Pancreas (tissue), 10 donors: ENCODE measurements around the gene EGFR. TPM values are rescaled to one million over a fixed set of nuclear protein-coding genes. Genes with fewer than 3 reads are reported as not detected.
A peak's percentile ranks its signal among the peaks of the same experiment; 100 is the strongest.

ENCODE experiments used
- ATAC-seq, 4 donors: fragments of 200-7000 bp; cut with Tn5 transposase; one replicate each; pipeline versions ENCODE4 v1.8.0 to v1.9.1; 2020; ENCODE audit warnings: mild to moderate bottlenecking in 4 of 4, moderate library complexity in 4 of 4
- DNase-seq, 6 donors: peaks; one replicate each; pipeline ENCODE4 v3.0.0-alpha.2; 2020
- FAIRE-seq: peaks from 2 replicates; lab custom pipeline; 2012; peaks lifted over from hg19 to GRCh38; lab: Jason Lieb, UNC
- H3K27ac ChIP-seq, 4 donors: fragments of 200-600 bp; sonication (generic); 1 replicate in 3 of 4; 2 replicates in 1 of 4; pipeline versions ENCODE4 v1.5.0 to v1.8.0; 2020
- H3K27me3 ChIP-seq, 4 donors: fragments of 200-600 bp; one replicate each; pipeline ENCODE4 v1.8.0; 2021
- H3K36me3 ChIP-seq, 3 donors: fragments of 200-600 bp; sonication (generic) in 1 of 3; one replicate each; pipeline versions ENCODE4 v1.5.0 to v1.8.0; 2020 to 2021
- H3K4me1 ChIP-seq, 3 donors: fragments of 200-600 bp; one replicate each; pipeline ENCODE4 v1.8.0; 2021
- H3K4me3 ChIP-seq, 4 donors: fragments of 200-600 bp; sonication (generic) in 2 of 4; one replicate each; pipeline versions ENCODE4 v1.5.0 to v1.8.0; 2020 to 2021
- H3K9me3 ChIP-seq, 4 donors: fragments of 200-600 bp; one replicate each; pipeline ENCODE4 v1.8.0; 2021
- CTCF ChIP-seq, 4 donors: fragments of 200-600 bp; sonication (generic) in 3 of 4; IDR thresholded peaks; one replicate each; pipeline versions ENCODE4 v1.5.0 to v1.8.0; 2021; ENCODE audit warnings: antibody characterized with exemption in 4 of 4
- WGBS, 2 donors: extraction: QIAGEN DNeasy Blood & Tissue Kit; methylation state at CpG; one replicate each; pipeline ENCODE4 v1.1.7; 2013; 5-methylcytosine and 5-hydroxymethylcytosine counted together
- intact Hi-C, 3 donors: fragments of 100-400 bp; cut with DNase I; formaldehyde crosslinking; loops; one replicate each; pipeline versions ENCODE4 v1.11.1 to v1.14.2; 2022
- polyA plus RNA-seq, 2 donors: library from polyadenylated mRNA; stranded (reverse); fragments of 200-250 nt; gene quantifications; one replicate each; pipeline ENCODE4 v1.2.3, GENCODE V29; 2013
- total RNA-seq, 6 donors: library from RNA; stranded (reverse); fragmentation: NEBNext Ultra II Directional in 4 of 6; extraction: Animal tissue kit (Norgen Biotek cat#: 25700) in 4 of 6; gene quantifications; one replicate each; pipeline versions ENCODE4 v1.2.1 to v1.2.4, GENCODE V29; 2021 to 2023
- donor health status: healthy with polysubstance abuse.
- donor health status: DM: no; HTN: no; CAD: no; lungs with moderate emphysema.
- donor health status: DM: no; HTN: no; CAD: no.
- donor health status: control.
- donor health status: control.
- donor health status: Bipolar disorder and iron deficiency.
- donor health status: DM: yes; HTN: yes; CAD: no.
- donor health status: DM: no; HTN: no; CAD: no.
- donor health status: DM: no; HTN: no; CAD: no.
- donor health status: DM: yes; HTN: yes; CAD: no.

Gene EGFR
- total and polyA plus RNA-seq, 8 donors, result 5.5 to 38.8 (median 30.3) TPM

- no peak overlapping the region for H3K4me3 ChIP-seq
- intact Hi-C loops, result no loop called here
- H3K36me3 ChIP-seq, result peaks cover 0 to 69% (median 20%) of the 10 kb centered on the region in 3 donors
- no peaks in the 10 kb centered on the region for H3K9me3 ChIP-seq
- no peak for FAIRE-seq
- DNase-seq, result peak in 1 of 6 donors; percentile 64
- WGBS, 2 donors, result 94 to 96% methylated on average over 16 of the region's 16 CpGs
- no peak for TF ChIP-seq CTCF (IDR thresholded peaks at IDR 0.05)
- no peaks in the 10 kb centered on the region for H3K27me3 ChIP-seq
- no peak overlapping the region for H3K27ac ChIP-seq
- H3K4me1 ChIP-seq, result no peaks in the 10 kb centered on the region
- ATAC-seq, result no peak
Observed at GRCh38 chr7:55161154-55161687, 142.4 kb downstream of the EGFR start.

GRCh38 chr7:55162476-55162875 is 143.7 kb downstream of the EGFR start:
- Histone ChIP-seq H3K4me1 (no peaks in the 10 kb centered on the region), H3K4me3 (no peak overlapping the region), H3K27ac (no peak overlapping the region), H3K36me3 (peaks cover 0 to 58% (median 14%) of the 10 kb centered on the region in 3 donors), H3K27me3 (no peaks in the 10 kb centered on the region), H3K9me3 (no peaks in the 10 kb centered on the region)
- TF ChIP-seq CTCF (IDR thresholded peaks at IDR 0.05), result no peak
- intact Hi-C loops, result no loop called here
- ATAC-seq, result no peak
- FAIRE-seq, result no peak
- no peak for DNase-seq
- WGBS, 2 donors, result 93 to 94% methylated on average over 3 of the region's 3 CpGs

GRCh38 chr7:55163733-55164132 is 144.9 kb downstream of the EGFR start:
- intact Hi-C loops, result no loop called here
- no peak for DNase-seq
- H3K4me1 ChIP-seq, result no peaks in the 10 kb centered on the region

GRCh38 chr7:55164527-55164926 is 145.7 kb downstream of the EGFR start:
- H3K27me3 ChIP-seq, result no peaks in the 10 kb centered on the region
- no peak for ATAC-seq

More at GRCh38 chr7:55163733-55164132, 144.9 kb downstream of the EGFR start:
- Histone ChIP-seq H3K27ac (no peak overlapping the region), H3K36me3 (peaks cover 0 to 48% (median 14%) of the 10 kb centered on the region in 3 donors), H3K9me3 (no peaks in the 10 kb centered on the region), H3K27me3 (no peaks in the 10 kb centered on the region), H3K4me3 (no peak overlapping the region)
- ATAC-seq (no peak), FAIRE-seq (no peak)
- no peak for TF ChIP-seq CTCF (IDR thresholded peaks at IDR 0.05)
- 87 to 92% methylated on average over 11 of the region's 11 CpGs for WGBS, 2 donors

More at GRCh38 chr7:55164527-55164926, 145.7 kb downstream of the EGFR start:
- Histone ChIP-seq H3K36me3 (peaks cover 0 to 46% (median 14%) of the 10 kb centered on the region in 3 donors), H3K4me1 (no peaks in the 10 kb centered on the region), H3K9me3 (no peaks in the 10 kb centered on the region), H3K4me3 (no peak overlapping the region), H3K27ac (no peak overlapping the region)
- WGBS, 2 donors, result 87 to 92% methylated on average over 2 of the region's 2 CpGs
- FAIRE-seq (no peak), DNase-seq (no peak)
- intact Hi-C loops, result no loop called here
- no peak for TF ChIP-seq CTCF (IDR thresholded peaks at IDR 0.05)
